Measurements from ENCODE around the gene OR52A1. TPM values are rescaled to one million over a fixed set of nuclear protein-coding genes. Genes with fewer than 3 reads are reported as not detected.
"Not testable (repeated sequence)": the region's sequence is repeated elsewhere in the genome, so short reads cannot be mapped to it uniquely, and the experiment has no call there.

OR52A1 gene
- total RNA-seq, 8 experiments from 2014 or later = under 0.01 to 0.56 (median 0.05) TPM; not detected in 1

GRCh38 chr11:5161045-5161444 lies 6.5 kb upstream of the OR52A1 start:
- ATAC-seq (replicated peaks in 6 of 8); H3K4me3 ChIP-seq; H3K27ac ChIP-seq; in situ Hi-C loops (cut with MboI; ENCODE audit: low pct_unique_long_range_greater_than_20kb in 2 of 9, low sequenced_read_pairs in 9 of 9, unreplicated experiment in 9 of 9); H3K4me1 ChIP-seq (replicated peaks in 1 of 2): not testable (repeated sequence)
- whole genome bisulfite sequencing, 10 experiments = no CpG with 5 or more reads among the region's 1 CpG

- H3K4me3 ChIP-seq; H3K4me1 ChIP-seq (replicated peaks in 1 of 2); H3K27ac ChIP-seq; ATAC-seq (replicated peaks in 6 of 8); in situ Hi-C loops (cut with MboI; ENCODE audit: low pct_unique_long_range_greater_than_20kb in 2 of 9, low sequenced_read_pairs in 9 of 9, unreplicated experiment in 9 of 9): not testable (repeated sequence)
- 77 to 100% (median 96%) methylated on average over 1 to 4 of the region's 4 CpGs; no CpG with 5 or more reads in 5 of the 10 experiments for WGBS, 10 experiments
These were observed 5.7 kb upstream of the OR52A1 start for GRCh38 chr11:5160217-5160616.

- in situ Hi-C loops (cut with MboI; ENCODE audit: low pct_unique_long_range_greater_than_20kb in 2 of 9, low sequenced_read_pairs in 9 of 9, unreplicated experiment in 9 of 9) = no loop called here
- Histone ChIP-seq H3K27ac (no peak overlapping the region), H3K4me1 (replicated peaks in 1 of 2) (no peaks in the 10 kb centered on the region), H3K4me3 (no peak overlapping the region)
- no peak for ATAC-seq (replicated peaks in 6 of 8)
These were observed 5.2 kb upstream of the OR52A1 start for GRCh38 chr11:5159806-5160205.

GRCh38 chr11:5153574-5154431 lies 754 bp downstream of the OR52A1 start:
- in situ Hi-C loops (cut with MboI; ENCODE audit: low pct_unique_long_range_greater_than_20kb in 2 of 9, low sequenced_read_pairs in 9 of 9, unreplicated experiment in 9 of 9) = no loop called here
- Histone ChIP-seq H3K27ac (no peak overlapping the region), H3K4me1 (replicated peaks in 1 of 2) (no peaks in the 10 kb centered on the region), H3K4me3 (no peak overlapping the region)
- no peak for ATAC-seq (replicated peaks in 6 of 8)
- WGBS, 10 experiments = 15 to 92% (median 86%) methylated on average over 2 to 3 of the region's 3 CpGs; no CpG with 5 or more reads in 1 of the 10 experiments

- in situ Hi-C loops (cut with MboI; ENCODE audit: low pct_unique_long_range_greater_than_20kb in 2 of 9, low sequenced_read_pairs in 9 of 9, unreplicated experiment in 9 of 9) = no loop called here
- no peak overlapping the region for H3K4me3 ChIP-seq
- H3K4me1 ChIP-seq (replicated peaks in 1 of 2) = no peaks in the 10 kb centered on the region
- WGBS, 10 experiments = 0 to 100% (median 70%) methylated on average over 1 to 3 of the region's 3 CpGs; no CpG with 5 or more reads in 3 of the 10 experiments
- no peak for ATAC-seq (replicated peaks in 6 of 8)
- H3K27ac ChIP-seq = no peak overlapping the region
These were observed 2.8 kb downstream of the OR52A1 start for GRCh38 chr11:5151713-5152153.

- H3K27ac ChIP-seq; H3K4me3 ChIP-seq; ATAC-seq (replicated peaks in 6 of 8); H3K4me1 ChIP-seq (replicated peaks in 1 of 2); in situ Hi-C loops (cut with MboI; ENCODE audit: low pct_unique_long_range_greater_than_20kb in 2 of 9, low sequenced_read_pairs in 9 of 9, unreplicated experiment in 9 of 9): not testable (repeated sequence)
- WGBS, 10 experiments = 80 to 87% (median 86%) methylated on average over 1 to 16 of the region's 21 CpGs; no CpG with 5 or more reads in 7 of the 10 experiments
These were observed 10.4 kb downstream of the OR52A1 start for GRCh38 chr11:5144206-5144605.

GRCh38 chr11:5137996-5138395 lies 16.6 kb downstream of the OR52A1 start, which contains the start of gene OR52A5:
OR52A5 (minus strand) TSS chr11:5138356; CDS start chr11:5132642, 5,714 bp downstream.
- 37 to 100% (median 77%) methylated on average over 1 to 2 of the region's 2 CpGs for WGBS, 10 experiments

GRCh38 chr11:5137014-5137413 lies 17.5 kb downstream of the OR52A1 start:
- WGBS, 10 experiments = 0 to 86% (median 50%) methylated on average over 1 of the region's 1 CpG; no CpG with 5 or more reads in 7 of the 10 experiments

More at GRCh38 chr11:5137996-5138395, 16.6 kb downstream of the OR52A1 start, which contains the start of gene OR52A5:
- no peak for ATAC-seq (replicated peaks in 6 of 8)
- H3K4me1 ChIP-seq (replicated peaks in 1 of 2) = no peaks in the 10 kb centered on the region
- in situ Hi-C loops (cut with MboI; ENCODE audit: low pct_unique_long_range_greater_than_20kb in 2 of 9, low sequenced_read_pairs in 9 of 9, unreplicated experiment in 9 of 9) = no loop called here
- no peak within 1 kb of the TSS for H3K4me3 ChIP-seq
- H3K27ac ChIP-seq = no peak within 1 kb of the TSS

GRCh38 chr11:5136261-5136660 lies 18.3 kb downstream of the OR52A1 start:
- H3K27ac ChIP-seq = no peak overlapping the region
- H3K4me1 ChIP-seq (replicated peaks in 1 of 2) = no peaks in the 10 kb centered on the region
- in situ Hi-C loops (cut with MboI; ENCODE audit: low pct_unique_long_range_greater_than_20kb in 2 of 9, low sequenced_read_pairs in 9 of 9, unreplicated experiment in 9 of 9) = no loop called here
- peak in 1 of 8 experiments; percentile 64 for ATAC-seq (replicated peaks in 6 of 8)
- H3K4me3 ChIP-seq = no peak overlapping the region

More at GRCh38 chr11:5137014-5137413, 17.5 kb downstream of the OR52A1 start:
- ATAC-seq (replicated peaks in 6 of 8) = peak in 5 of 8 experiments; percentile 37 to 96 (median 85)
- H3K4me1 ChIP-seq (replicated peaks in 1 of 2) = no peaks in the 10 kb centered on the region
- no peak overlapping the region for H3K4me3 ChIP-seq
- H3K27ac ChIP-seq = no peak overlapping the region
- in situ Hi-C loops (cut with MboI; ENCODE audit: low pct_unique_long_range_greater_than_20kb in 2 of 9, low sequenced_read_pairs in 9 of 9, unreplicated experiment in 9 of 9) = no loop called here

- in situ Hi-C loops (cut with MboI; ENCODE audit: low pct_unique_long_range_greater_than_20kb in 2 of 9, low sequenced_read_pairs in 9 of 9, unreplicated experiment in 9 of 9) = no loop called here
- H3K27ac ChIP-seq = no peak overlapping the region
- H3K4me1 ChIP-seq (replicated peaks in 1 of 2) = no peaks in the 10 kb centered on the region
- 31 to 96% (median 84%) methylated on average over 2 to 8 of the region's 8 CpGs for WGBS, 10 experiments
- no peak for ATAC-seq (replicated peaks in 6 of 8)
- H3K4me3 ChIP-seq = no peak overlapping the region
These were observed 22.8 kb downstream of the OR52A1 start for GRCh38 chr11:5131584-5132335.

- Histone ChIP-seq H3K4me3 (no peak overlapping the region), H3K27ac (no peak overlapping the region), H3K4me1 (replicated peaks in 1 of 2) (no peaks in the 10 kb centered on the region)
- 0 to 93% (median 76%) methylated on average over 1 to 2 of the region's 2 CpGs for WGBS, 10 experiments
- in situ Hi-C loops (cut with MboI; ENCODE audit: low pct_unique_long_range_greater_than_20kb in 2 of 9, low sequenced_read_pairs in 9 of 9, unreplicated experiment in 9 of 9) = no loop called here
- ATAC-seq (replicated peaks in 6 of 8) = peak in 6 of 8 experiments; percentile 43 to 85 (median 67)
These were observed 25.1 kb downstream of the OR52A1 start for GRCh38 chr11:5129457-5129877.

GRCh38 chr11:5124891-5125620 lies 29.5 kb downstream of the OR52A1 start:
- ATAC-seq (replicated peaks in 6 of 8) = no peak
- no peak overlapping the region for H3K4me3 ChIP-seq
- 27 to 89% (median 63%) methylated on average over 1 to 4 of the region's 4 CpGs; no CpG with 5 or more reads in 1 of the 10 experiments for WGBS, 10 experiments
- in situ Hi-C loops (cut with MboI; ENCODE audit: low pct_unique_long_range_greater_than_20kb in 2 of 9, low sequenced_read_pairs in 9 of 9, unreplicated experiment in 9 of 9) = no loop called here
- no peaks in the 10 kb centered on the region for H3K4me1 ChIP-seq (replicated peaks in 1 of 2)
- no peak overlapping the region for H3K27ac ChIP-seq
